HUES48 (cell line): ENCODE results near the gene FOXD1.
"Not testable (repeated sequence)": the region's sequence is repeated elsewhere in the genome, so short reads cannot be mapped to it uniquely, and the experiment has no call there.

Source experiments
- H3K27ac ChIP-seq: one replicate; pipeline ENCODE4 v1.7.0; 2013; ENCODE audit warnings: low read depth, low read length, inconsistent platforms
- H3K27me3 ChIP-seq: 2 replicates; pipeline ENCODE4 v1.6.1; 2013; ENCODE audit warnings: mild to moderate bottlenecking, low read length; ENCODE audit not compliant: control insufficient read depth, insufficient read depth
- H3K36me3 ChIP-seq: 2 replicates; pipeline ENCODE4 v1.6.1; 2013; ENCODE audit warnings: low read length; ENCODE audit not compliant: control insufficient read depth, insufficient read depth
- H3K4me1 ChIP-seq: 2 replicates; pipeline ENCODE4 v1.6.1; 2013; ENCODE audit warnings: mild to moderate bottlenecking, low read length; ENCODE audit not compliant: control insufficient read depth, insufficient read depth
- H3K4me3 ChIP-seq: 2 replicates; pipeline ENCODE4 v1.5.1; 2013; ENCODE audit warnings: mild to moderate bottlenecking, low read depth, low read length
- H3K9ac ChIP-seq: 2 replicates; pipeline ENCODE4 v1.6.1; 2013; ENCODE audit warnings: mild to moderate bottlenecking, low read depth, low read length, moderate library complexity
- H3K9me3 ChIP-seq: 2 replicates; pipeline ENCODE4 v1.6.1; 2013; ENCODE audit warnings: low read length; ENCODE audit not compliant: control insufficient read depth, insufficient read depth

FOXD1 gene

DNA sequence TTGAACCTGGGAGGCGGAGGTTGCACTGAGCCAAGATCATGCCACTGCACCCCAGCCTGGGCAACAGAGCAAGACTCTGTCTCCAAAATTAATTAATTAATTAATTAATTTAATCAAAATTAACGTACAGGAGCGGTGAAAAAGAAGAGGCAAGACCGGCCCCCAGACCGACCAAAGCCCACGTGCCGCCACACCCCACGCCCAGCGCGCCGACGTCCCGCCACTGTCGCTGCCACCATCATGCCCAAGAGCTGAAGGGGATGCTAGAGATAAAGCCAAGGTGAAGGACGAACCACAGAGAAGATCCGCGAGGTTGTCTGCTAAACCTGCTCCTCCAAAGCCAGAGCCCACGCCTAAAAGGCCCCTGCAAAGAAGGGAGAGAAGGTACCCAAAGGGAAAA is 38.6 kb downstream of the FOXD1 start:
- H3K9ac ChIP-seq, H3K9me3 ChIP-seq, H3K27me3 ChIP-seq, H3K4me3 ChIP-seq, H3K27ac ChIP-seq, H3K36me3 ChIP-seq: not testable (repeated sequence)
- H3K4me1 ChIP-seq = peaks cover 37% of the 10 kb centered on the region

DNA sequence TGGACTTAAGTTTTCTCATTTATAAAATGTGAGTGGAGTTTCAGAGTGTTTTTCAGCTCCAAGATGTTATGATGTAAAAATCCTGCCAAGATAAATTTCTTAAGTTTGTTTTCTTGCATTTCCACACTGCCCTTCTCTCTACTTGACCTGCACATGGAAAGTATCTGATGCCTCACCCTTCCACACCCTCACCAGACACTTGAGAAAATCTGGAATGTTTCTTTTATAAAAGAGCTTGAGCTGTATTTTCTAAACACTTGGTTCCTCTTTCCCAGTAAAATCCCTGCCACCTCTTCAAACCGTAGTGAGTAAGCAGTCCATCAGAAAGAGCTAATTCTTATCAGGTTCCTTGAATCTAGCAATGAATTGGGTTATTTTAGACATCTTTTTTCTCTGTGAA is 42.9 kb downstream of the FOXD1 start:
- Histone ChIP-seq H3K4me3 (no peak overlapping the region), H3K27me3 (no peaks in the 10 kb centered on the region), H3K27ac (no peak overlapping the region), H3K36me3 (no peaks in the 10 kb centered on the region), H3K9ac (no peak overlapping the region), H3K9me3 (no peaks in the 10 kb centered on the region), H3K4me1 (peaks cover 13% of the 10 kb centered on the region; the same call in 1 of the 2 replicates)

DNA sequence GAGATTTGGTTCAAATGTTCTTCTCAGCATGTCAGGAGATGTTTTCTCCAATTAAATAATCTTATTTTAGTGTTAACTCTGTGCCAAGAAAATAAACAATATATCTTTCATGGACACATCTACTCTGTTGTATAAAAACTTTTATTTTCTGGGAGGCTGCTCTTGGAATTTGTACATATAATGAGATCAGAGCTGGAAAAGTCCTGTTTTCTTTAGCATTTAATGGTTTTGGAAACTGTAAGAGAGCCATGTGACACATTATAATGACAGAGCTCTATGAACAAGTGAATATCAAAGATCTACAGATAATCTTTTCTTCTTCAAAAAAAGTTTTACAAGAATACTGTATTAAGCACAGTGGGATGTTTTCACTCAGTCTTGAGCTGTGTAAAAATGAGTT is 48.8 kb downstream of the FOXD1 start:
- Histone ChIP-seq H3K9me3 (no peaks in the 10 kb centered on the region), H3K4me3 (no peak overlapping the region), H3K4me1 (no peaks in the 10 kb centered on the region), H3K9ac (no peak overlapping the region), H3K27me3 (no peaks in the 10 kb centered on the region), H3K36me3 (no peaks in the 10 kb centered on the region), H3K27ac (no peak overlapping the region)
